Bronchial smooth muscle cell (primary cell): Measurements from ENCODE around the gene UGCG. TPM values are rescaled to one million over a fixed set of nuclear protein-coding genes. Genes with fewer than 3 reads are reported as not detected.

Experiments used
- total RNA-seq: library from RNA; depleted of rRNA; stranded (reverse); fragments of >200 nt; gene quantifications from 2 replicates; pipeline ENCODE4 v1.2.1, GENCODE V29; 2014

The UGCG gene
- total RNA-seq: 29.1 and 38.0 TPM in 2 replicates

GRCh38 chr9:111895996-111896941 is at the start of gene UGCG:
UGCG (plus strand) TSS chr9:111896814; CDS start chr9:111897216, 402 bp downstream.

Other genes starting within 250 kb of the UGCG start
- 20.3 and 64.8 TPM in 2 replicates for gene GNG10, start 235.2 kb upstream of the UGCG start, total RNA-seq
- gene SHOC1, start 101.9 kb upstream of the UGCG start, total RNA-seq: under 0.01 TPM in 1 of 2 replicates, not detected in the other